A204.1 (cell line): ENCODE results near the gene TCF7L2.

Experiments used
- FAIRE-seq: peaks from 2 replicates; lab custom pipeline; 2012; peaks lifted over from hg19 to GRCh38; lab: Jason Lieb, UNC

TCF7L2 gene

DNA sequence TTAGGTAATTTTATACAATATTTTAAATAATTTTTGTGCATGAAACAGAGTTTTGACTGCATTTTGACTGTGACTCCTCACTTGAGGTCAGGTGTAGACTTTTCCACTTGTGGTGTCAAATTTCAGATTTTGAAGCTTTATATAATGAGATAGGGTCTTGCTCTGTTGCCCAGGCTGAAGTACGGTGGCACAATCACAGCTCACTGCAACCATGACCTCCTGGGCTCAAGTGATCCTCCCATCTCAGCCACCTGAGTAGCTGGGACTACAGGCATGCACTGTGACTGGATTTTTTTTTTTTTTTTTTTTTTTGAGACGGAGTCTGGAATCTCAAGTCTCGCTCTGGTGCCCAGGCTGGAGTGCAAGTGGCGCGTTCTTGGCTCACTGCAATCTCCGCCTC is 74.9 kb downstream of the TCF7L2 start:
- FAIRE-seq: no peak

DNA sequence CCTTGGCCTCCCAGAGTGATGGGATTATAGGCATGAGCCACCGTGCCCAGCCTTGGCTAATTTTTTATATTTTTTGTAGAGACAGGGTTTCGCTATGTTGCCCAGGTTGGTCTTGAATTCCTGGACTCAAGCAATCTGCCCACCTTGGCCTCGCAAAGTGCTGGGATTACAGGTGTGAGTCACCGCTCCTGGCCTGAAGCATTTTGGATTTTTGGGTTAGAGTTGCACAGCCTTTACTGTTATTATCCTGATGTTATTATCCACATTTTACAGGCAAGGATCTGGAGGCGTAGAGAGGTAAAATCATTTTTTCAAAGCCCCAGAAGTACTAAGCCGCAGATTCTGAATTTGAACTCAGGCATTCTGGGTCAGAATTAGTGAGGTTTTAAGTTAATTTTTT is 75.4 kb downstream of the TCF7L2 start:
- FAIRE-seq: no peak

DNA sequence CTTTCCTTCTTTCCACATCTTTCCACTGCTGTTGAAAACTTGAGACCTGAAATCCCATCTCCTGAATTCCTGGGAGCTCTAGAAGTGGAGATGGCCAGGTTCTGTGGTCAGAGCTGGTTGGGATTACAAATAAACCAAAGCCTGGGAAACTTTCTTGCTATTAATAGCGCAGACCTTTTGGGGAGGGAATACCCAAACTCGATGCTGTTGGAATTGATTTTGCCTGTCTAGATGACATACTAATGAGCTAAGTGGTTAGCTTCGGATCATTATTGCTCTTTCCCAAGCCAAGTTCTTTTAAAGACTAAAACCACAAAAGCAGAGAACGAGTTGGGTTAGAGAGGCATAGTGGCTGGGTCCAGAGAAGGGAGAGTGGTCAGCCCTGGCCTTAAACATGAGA is 76.6 kb downstream of the TCF7L2 start:
- FAIRE-seq: no peak

DNA sequence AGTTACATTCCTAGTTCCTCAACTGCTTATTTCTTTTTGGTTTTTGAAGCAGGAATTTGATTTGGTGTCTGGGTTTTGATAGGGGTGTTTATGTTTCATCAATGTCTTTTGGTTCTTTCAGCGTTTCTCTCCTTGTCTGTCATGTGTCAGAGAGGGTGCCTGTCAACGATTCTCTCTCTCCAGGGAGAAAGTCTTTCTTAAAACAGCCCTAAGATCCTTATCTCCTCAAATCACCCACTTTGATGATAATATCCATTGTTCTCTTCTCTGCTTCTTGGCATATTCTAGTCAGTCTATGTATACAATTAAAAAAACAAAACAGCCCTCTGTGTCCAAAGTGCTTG is 77.2 kb downstream of the TCF7L2 start:
- FAIRE-seq: no peak

DNA sequence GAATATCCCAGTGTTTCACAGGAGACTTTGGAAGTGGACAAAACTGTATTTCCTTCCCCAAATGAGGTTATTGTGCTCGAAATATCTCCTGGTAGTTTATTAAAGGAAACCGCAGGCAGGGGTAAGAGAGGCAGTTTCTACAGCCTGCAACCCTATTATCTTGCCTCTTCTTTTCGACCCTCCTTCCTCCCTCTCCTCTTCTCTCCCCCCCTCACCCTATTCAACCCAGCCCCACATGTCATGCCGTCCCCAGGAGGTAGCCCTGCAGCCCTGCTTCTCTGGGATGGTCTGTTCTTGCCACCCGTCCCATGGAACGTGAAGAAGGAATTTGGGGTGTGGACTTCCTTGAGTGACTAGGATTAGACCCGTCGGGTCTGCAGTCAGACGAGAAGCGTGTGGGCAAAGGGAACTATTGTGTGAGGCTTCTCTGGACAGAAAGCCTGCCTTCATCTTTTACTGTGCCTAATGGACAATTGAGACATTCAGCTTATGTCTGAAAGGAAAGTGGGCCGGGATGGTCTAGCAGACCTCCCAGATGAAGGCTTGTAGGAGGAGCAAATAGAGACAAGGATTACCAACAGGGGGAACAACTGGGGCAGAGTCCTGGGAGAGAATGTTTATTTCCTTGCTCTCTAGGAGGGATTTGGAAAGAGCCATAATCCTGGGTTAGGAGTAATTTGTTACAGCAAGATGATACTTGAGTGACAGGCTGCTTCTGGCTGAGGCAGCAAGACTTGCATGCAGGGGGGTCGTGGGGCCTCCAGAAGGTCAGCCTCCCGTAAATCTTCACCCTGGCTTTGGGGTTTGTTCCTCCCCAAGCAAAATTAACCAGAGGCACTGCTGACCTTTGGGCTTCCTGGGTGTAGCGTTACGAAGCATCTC is 77.8 kb downstream of the TCF7L2 start:
- FAIRE-seq: no peak

DNA sequence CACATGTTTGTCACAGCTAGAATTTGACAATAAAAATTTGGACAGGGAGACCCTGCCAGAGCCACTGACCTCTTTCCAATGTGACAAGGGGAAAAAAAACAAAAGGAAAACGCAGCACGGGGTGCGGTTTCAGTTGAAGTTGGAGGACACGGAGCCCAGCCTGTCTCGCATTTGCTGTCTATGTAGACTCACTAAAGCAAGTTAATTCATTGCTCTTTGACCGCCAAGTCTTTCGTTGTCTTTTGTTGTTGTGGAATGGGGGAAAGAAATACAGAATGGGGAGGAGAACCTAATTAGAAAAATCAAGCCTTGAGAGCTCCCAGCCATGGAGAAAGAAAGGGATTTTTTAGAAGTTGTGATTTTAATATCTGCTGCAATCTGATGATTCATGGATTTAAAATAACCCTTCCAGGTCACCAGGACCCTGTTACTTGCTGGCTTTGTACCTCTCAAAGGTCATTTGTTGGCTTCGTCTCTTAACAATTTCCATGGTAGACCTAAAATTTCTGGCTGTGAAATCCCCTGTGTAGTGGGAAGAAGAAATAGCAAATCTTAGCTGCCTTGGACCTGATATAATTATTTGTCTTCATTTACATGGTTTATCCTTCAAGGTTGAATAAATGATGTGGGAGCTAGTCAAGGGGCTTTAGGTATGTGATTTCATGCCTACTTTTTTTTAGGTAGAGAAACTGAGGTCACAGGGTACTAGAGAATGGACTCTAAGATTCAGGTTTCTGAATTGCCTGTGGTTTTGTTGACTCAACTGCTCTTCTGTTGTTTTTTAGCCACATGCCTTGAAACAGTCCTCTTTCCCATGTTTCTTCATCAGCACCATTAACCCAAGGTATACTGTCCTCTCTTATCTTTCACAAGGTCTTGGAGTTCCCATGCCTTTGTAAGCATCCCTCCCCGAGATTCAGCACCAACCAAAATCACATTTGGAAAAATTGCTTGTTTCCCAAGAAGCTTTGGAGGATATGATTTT is 78.7 kb downstream of the TCF7L2 start:
- no peak for FAIRE-seq

DNA sequence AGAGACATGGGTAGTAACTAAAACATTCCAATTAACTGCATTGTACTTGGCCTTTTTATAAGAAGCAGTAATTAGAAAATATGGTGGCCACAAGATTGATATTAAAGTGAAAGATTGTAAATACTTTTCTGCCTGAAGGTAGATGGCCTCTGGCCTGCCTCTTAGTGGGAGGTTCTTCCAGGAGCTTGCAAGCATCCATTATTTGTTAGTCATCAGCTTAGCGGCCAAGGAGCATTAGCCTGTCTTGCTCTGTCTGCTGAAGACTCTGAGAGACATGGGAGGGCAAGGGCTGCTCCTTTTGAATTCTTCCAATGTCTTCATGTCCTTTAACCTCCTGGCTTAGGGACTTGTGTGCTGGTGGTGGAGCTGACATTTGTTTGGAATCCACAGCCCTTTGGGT is 80.4 kb downstream of the TCF7L2 start:
- no peak for FAIRE-seq

DNA sequence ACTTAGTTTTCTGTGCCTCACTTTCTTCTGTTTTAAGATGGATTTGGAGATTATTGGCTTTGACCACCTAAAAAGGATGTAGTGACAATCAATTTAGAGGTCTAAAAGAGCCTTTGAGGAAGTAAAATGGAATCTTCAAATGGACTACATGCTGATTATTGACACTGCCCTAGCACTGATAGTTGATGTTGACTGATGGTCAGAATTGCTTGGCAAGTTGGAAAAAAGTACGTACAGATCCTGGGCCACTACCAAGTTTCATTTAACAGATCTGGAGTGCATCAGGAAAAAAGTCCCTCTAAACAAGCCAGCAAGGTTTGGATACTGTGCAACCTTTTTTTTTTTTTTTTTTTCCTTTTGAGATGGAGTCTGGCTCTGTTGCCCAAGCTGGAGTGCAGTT is 81.1 kb downstream of the TCF7L2 start:
- no peak for FAIRE-seq

DNA sequence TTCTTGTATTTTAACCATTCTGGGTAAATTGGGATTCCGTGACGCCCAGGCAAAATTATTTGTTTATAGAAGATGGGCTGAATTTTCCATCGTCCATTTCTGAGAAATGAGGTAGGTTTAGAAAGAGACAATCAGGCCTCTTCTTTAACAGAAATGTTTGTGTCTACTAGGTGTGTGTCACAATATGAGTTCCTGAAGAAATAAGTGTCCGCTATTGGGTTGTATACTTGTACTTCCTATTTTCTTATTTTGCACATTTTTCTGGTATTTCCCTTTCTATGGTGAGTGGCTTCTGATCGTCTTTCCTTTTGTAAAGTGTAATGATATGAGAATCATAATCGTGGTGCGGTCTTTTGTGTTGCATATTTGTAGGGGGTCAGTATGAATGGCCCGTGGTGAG is 83.9 kb downstream of the TCF7L2 start:
- no peak for FAIRE-seq

DNA sequence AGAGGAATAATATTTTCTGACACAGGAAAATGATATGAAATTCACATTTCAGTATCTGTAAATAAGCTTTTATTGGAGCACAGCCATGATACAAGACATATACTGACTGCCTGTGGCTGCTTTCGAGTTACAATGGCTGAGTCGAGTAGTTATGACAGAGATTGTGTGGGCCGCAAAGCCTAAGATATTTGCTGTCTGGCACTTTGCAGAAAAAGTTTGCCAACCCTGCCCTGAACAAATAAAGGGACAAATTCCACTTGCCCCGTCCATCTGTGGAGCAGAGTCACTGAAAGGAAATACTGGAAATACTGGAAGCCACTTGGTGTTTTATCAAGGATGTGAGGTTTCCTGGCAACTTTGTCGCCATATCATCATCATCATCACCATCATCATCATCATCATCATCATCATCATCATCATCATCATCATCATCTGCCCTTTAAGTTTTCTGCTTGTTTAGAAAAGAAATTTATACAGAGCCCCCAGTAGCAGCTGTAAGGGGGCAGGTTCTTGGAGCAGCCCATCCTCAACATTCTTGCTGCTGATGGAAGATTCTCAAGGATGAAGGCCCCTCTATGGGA is 85.8 kb downstream of the TCF7L2 start:
- no peak for FAIRE-seq

DNA sequence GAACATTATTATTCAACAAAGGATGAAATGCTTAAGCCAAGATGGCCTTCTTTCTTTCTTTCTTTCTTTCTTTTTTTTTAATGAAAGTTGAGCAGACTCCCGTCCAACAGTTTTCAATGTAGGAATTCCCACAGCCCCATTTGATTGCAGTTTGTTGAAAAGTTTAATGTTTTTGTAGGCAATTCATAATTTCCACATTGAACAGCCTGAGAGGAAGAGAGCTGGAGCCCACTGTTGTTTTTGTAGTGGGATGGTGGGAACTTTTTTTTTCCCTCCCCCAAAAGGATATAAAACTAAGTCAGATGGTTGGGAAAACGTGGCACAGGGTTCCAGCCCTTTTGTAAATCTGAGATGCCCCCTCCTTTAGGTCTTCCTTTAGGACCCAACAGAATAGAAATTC is 86.6 kb downstream of the TCF7L2 start:
- no peak for FAIRE-seq

DNA sequence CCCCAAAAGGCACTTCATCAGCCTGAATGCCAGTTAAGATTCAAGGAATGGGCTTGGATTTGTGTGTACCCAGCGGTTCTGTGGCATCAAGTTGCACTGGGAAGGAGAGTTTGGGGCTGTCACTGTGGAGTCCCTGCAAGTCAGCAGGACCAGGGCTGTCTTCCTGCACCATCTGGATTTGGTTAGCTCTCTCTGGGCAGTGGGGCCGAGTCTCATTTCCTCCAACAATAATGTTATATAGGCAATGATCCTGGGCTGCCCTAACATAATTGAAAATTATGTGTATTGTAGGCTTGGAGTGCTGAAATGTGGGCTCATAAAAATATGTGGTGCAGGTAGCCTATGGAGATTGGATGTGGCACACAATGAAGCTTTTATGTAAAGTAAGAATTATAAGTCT is 87.2 kb downstream of the TCF7L2 start:
- FAIRE-seq: no peak

DNA sequence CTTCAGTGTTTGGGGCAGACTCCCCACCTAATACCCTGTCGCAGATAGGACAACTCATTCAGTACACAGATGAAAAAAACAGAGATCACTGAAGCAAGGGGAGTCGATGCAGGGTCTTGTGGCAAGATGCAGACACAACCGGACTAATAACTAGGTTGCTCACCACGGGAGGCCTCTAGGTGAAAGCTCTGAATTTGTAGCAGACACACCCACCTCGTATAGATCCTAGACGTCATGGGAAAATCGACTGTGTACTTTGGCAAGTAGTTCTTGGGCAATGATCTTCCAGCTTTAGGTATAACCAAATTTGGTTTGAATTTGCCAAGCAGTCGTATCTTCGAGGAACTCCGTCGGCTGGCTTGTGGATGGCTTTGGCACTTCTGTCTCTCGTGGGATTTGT is 88.1 kb downstream of the TCF7L2 start:
- no peak for FAIRE-seq

DNA sequence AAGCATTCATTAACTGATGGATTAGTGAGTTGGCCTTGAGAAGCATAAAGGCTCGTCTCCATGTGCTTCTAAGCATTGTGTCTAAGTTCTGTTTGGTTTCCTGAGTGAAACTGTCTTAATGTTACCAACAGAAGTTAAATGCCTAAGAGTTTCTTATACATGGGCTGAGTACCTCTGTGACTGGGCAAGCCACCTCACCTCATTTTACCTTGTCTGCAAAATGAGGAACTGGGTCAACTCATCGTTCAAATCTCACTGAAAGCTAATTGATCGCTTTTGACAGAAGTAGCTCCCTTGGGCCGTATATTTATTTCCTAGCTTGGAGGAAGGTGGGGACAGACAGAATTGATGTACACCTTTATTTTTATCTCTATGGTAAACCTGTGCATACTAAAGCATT is 88.9 kb downstream of the TCF7L2 start:
- no peak for FAIRE-seq

DNA sequence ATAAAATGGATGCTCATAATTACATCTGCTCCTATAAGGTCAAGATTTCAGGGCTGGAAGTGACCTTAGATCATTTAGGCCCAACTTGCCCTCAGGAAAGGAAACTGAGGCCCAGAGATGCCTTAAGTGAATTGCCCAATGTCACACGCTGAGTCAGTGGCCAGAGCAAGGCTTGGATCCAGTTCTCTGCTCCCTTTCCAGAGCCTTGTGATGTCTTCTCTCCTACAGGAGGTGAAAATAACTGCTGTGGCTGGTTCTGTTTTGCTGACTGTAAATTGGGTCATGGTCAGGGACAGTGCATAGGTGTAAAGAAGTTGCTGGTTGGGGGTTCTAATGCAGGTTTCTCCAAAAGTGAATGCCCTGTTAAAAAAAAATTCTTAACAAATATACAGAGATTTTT is 91.3 kb downstream of the TCF7L2 start:
- FAIRE-seq: no peak

DNA sequence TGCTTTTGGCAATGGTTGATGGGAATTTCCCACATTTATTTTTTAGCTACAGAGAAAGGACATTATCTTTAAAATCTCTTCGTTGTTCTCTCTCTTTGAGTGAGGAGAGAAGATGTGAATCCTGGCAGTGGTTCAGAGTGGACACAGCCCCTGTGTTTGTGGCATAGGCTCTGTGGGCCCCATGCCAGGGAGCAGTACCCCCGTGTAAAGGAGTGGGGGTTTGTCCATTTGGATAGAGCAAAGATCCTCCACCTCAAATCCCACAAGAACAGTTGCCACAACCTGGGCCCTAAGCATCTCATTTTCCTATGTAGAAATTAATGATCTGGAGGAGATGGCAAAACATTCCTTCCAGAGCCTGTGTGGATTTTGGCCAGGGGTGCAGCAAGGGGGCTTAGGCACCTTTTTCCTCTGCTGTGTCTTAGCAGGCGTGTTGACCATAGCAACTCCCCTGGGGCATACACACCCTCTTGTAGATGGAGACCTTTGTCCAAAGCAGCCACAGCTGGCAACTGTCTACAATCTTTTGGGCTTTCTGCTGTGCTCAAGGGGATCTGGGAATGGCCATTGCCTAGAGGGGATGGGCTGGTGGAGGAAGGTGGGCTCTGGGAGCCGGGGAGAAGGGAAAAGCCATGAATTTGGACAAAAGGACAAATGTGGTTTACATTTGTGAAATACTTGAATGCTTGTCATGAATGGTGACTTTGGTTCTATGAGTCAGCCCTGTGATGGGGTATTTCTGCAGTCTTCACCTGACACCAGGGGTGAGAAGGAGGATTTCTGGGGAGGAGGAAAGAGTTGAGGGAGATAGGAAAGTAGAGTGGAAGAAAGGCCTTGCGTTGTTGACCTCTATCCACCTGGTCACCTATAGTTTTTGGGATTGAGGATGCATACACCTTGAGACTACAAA is 92.0 kb downstream of the TCF7L2 start:
- no peak for FAIRE-seq

DNA sequence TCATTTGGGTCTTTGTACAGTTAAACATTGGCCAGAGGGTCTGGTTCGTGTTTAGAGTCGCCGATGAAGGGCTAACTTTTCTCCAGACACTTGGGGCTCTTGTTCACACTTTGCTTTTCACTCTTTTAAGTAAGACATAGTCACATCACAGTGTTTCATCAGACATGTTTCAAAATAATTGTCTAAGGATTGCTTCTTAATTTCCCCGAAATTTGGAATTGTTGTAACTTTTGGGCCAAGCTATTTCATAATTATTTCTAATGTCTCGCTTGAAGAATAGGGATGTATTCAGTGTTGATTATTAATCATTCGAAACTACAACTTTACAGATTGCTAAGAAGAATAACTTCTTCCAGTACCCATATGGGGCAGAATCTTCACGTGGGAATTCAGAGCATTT is 92.8 kb downstream of the TCF7L2 start:
- no peak for FAIRE-seq

DNA sequence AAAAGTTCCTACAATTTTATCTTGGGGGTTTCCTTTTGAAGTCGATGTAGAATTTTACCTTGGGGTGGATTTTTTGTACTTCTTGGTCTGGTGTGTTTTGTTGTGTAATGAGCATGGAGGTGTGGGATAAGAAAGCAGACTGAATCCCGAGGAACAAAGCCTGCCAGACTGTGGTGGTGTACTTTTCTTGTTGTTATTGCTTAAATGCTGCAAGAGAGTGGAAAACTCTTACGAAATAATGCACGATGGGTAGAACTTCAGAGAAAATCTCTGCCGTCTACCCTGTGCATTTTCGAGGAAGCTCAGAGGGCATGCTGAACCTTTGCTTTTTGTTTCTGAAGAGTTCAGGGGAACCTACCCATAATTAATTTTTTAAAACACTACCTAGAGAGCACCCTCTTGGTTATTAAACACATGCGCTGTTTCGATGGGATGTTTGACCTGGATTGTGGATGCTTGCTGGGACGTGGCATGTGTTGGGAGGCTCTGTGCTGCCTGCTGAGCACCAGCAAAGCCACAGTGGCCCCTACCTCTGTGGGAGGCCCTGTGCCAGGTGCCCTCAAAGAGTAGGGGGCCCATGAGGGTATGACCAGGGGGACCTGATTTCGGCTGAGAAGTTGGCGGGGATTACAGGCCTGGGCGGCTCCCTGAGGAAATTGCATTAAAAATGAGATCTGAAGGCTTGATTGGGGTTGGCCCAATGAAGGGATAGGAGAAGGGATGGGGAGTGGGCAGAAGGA is 94.1 kb downstream of the TCF7L2 start:
- no peak for FAIRE-seq

DNA sequence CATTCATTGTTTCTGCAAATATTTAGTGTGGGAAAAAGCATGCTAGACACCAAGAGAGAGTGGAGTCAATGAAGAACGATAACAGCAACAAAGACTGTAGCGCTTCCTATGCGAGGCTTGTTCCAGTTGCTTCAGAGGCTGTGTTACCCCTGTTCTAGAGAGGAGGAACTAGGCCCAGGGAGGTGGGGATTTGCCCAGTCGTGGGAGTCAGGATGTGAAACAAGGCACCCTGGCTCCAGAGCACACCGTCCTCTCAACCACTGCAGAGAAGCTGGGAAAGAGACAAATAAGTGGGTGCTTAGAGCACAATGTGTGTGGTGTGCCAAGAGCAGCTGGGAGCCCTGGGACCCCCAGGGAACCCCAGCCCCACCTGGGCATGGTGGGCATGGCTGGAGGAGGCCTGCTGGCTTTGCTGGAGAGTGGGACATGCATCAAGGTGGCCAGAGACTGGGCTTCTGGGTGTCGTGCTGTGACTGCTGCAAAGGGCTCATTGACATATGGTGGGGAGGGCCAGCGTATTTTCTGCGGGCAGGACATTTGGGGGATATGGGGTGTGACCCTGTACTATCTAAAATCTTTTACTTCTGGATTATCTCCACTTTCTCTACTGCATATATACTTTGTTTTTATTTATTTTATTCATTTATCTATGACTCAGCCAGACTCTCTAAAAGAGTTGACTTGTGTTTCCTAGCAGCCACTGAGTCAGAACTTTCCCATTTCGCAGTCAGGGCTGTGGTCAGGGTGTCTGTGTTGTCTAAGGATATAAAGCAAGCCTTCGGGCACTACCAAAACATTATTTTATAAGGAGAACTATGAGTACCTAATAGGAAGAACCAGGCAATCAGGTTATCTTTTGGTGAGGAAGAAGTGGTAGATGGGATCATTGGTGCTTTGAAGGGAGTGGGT is 95.4 kb downstream of the TCF7L2 start:
- no peak for FAIRE-seq

DNA sequence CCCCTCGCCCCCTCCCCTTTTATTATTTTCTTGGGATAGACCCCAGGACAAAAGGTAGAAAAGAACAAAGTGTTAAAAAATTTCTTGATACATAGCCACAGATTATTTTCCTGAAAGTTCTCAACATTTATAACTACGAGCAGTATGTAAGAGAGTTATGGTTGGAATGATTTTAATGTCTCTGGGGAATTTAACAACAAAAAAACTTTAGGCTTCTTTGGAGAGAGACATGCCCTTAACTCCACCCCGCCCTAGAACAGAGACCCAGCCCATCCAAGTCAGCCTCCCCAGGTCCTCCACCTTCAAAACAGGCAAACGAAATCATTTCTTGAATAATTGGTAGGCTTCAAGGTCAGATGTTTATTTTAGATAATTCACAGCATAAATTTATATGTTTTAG is 97.1 kb downstream of the TCF7L2 start:
- FAIRE-seq: no peak
